Raji (cell line): Measurements from ENCODE around the gene PCDH12.

Experiments
- POLR2A ChIP-seq: IDR thresholded peaks from 2 replicates; pipeline ENCODE4 v1.6.1; 2011; ENCODE audit warnings: low read depth, low read length, control low read depth; ENCODE audit not compliant: insufficient read depth

Gene PCDH12

DNA sequence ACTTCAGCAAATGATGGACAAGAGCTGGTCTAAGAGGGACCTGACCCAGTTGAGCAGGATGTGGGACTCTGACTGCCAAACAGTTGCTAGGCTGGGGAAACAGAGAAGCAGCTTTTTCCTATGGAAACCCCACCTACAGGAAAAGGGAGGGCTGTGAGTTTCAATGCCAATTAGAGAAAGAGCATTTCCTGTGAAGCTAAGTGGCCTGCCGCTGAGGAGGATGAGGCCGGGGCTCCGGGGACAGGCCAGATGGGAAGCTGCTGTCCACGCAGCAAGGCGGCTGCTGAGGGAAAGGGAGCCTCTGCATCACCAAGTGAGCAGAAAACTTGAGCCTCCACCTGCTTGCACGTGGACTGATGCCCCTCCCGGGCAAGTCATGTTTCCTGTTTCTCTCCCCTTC is at the start of gene PCDH12:
TSS of gene PCDH12 (minus strand) at position 90 of the 400 bp plus-strand sequence. CDS start 351 bp downstream, outside the sequence.
- no peak for TF ChIP-seq POLR2A

DNA sequence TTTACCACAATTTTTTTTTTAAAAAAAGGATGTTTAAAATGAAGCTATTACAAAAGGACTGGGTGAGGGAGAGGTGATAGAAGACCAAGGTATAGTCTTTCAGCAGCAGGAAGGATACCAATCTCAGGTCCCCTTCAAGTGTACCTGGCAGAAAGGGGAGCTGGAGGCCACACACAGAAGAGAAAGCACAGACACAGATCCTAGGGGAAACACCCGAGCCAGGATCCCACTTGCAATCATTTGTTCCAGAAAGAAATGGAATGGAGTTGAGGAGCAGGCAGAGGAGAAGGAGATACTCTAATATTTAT is 49.2 kb upstream of the PCDH12 start:
- TF ChIP-seq POLR2A: no peak

GRCh38 chr5:142006363-142007236 is 48.6 kb upstream of the PCDH12 start:
- no peak for TF ChIP-seq POLR2A

GRCh38 chr5:142003266-142003800 is 45.3 kb upstream of the PCDH12 start:
- TF ChIP-seq POLR2A: no peak

- TF ChIP-seq POLR2A: no peak
Measured at GRCh38 chr5:142000704-142001484, 42.9 kb upstream of the PCDH12 start.

DNA sequence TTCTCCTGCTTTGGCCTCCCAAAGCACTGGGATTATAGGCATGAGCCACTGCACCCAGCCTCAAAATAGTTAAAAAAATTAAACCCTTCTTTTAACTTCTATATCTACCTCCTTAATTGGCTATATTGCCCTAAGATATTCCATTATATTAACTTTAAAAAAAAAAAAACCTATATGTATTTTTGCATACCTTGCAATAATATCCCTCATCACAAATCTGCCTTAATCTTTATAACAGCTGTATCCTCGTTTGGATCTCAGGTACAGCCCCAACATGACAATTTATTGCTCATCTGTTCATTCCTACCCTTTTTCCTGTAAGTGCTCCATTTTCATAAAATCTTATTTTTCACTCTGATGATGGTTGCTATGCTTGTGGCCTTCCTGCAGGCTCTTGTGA is 42.2 kb upstream of the PCDH12 start:
- no peak for TF ChIP-seq POLR2A

DNA sequence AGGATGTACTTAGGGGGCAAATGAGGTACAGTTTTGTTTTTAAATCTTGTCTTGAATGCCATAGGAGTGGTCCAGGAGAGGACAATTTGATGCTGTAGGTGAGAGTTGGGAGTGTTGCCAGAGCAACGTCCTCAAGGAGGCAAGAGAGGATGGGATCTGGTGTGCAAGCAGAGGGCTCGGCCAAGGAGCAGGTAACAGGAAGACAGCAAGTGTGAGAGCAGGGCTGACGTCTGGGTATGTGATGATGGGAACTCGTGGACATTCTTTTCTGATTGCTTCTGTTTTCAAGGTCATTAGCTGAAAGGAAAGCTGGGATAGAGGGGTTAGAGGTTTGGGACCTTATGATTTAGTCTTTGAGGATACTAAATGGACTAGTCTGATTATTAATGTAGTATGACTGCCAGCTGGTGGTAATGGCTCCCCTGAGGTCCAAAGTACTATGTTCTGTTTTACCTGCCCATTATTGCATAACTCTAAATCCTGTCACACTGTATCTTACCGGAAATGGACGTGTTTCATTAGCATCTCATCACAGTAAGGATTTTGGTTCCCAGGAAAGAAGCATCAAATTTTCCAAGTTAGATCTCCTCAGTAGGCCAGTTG is 39.5 kb upstream of the PCDH12 start:
- TF ChIP-seq POLR2A: no peak

GRCh38 chr5:141995656-141996055 is 37.7 kb upstream of the PCDH12 start:
- TF ChIP-seq POLR2A: no peak

DNA sequence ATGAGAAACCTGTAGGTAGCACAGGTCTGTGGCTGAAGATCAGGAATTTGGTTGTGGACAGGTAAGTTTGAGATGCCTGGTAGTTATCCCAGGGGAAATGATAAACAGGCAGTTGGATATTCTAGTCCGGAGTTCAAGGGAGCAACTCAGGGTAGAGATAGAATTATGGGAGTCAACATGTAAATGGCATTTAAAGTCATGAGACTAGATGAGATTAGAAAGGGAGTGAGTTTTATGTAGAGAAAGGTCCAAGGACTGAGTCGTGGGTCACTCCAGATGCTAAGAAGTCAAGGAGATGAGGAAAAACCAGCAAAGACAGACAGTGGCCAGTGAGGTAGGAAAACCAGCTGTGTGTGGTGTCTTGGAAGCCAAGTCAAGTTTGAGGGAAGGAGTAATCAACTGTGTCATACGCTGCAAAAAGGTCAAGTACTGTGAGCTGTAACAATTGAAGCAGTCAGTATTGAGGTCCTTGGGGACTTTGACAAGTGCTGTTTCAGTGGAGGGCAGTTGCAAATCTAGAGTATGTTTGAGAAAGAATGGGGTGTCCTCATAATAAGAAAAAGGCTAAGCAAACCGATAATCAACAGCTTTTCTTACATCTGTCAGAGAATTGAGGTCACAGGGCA is 36.6 kb upstream of the PCDH12 start:
- no peak for TF ChIP-seq POLR2A

GRCh38 chr5:141992349-141992963 is 34.5 kb upstream of the PCDH12 start:
- TF ChIP-seq POLR2A: no peak

GRCh38 chr5:141989720-141990119 is 31.7 kb upstream of the PCDH12 start:
- TF ChIP-seq POLR2A: no peak

DNA sequence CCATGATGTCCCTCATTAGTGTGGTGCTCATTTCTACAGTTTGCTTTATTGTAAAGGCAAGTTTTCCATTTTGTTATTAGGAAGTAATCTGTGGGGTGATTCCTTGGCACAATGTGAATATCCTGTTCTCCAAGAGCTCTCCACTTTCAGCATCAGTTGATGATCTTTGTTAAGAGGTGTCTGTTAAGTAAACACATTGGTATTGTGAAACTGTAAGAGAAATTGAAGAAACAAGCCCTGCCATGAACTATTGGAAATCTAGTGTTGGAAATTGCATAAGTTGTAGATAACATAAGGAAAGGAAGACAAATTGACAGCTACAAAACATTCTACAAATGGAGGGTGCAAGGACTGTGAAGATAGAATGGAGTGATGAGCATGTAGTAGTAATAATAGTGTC is 28.1 kb upstream of the PCDH12 start:
- TF ChIP-seq POLR2A: no peak

DNA sequence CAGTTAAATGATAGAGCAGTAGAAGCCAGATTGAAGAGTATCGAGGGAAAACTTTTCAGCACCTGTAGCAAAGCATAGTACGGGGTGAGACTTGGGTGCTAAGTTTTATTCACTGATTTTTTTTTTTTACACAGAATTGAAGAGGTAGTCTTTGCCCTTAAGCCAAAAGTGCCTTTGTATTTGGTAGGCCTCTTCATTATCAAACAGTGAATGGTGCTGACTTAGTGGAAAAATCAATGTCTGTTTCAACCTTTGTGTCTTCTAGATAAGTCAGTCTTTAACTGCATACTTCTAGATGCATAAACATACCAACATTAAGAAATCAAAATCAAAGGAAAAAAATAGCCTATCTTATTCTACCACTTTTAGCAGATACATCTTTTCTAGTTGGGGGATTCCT is 24.6 kb upstream of the PCDH12 start:
- TF ChIP-seq POLR2A: no peak

GRCh38 chr5:141978389-141978788 is 20.4 kb upstream of the PCDH12 start:
- TF ChIP-seq POLR2A: no peak

GRCh38 chr5:141976176-141976575 is 18.2 kb upstream of the PCDH12 start:
- TF ChIP-seq POLR2A: no peak

GRCh38 chr5:141973871-141974595 is 16.0 kb upstream of the PCDH12 start:
- TF ChIP-seq POLR2A: no peak
